Mesenchymal stem cell (in vitro differentiated cells and primary cell): Measurements from ENCODE around the gene ALK.

Source experiments
- DNase-seq: peaks from one replicate; pipeline ENCODE4 v3.0.0-alpha.2; 2013
- H2AFZ ChIP-seq: one replicate; pipeline ENCODE4 v1.6.1; 2013; ENCODE audit warnings: low read depth, mild to moderate bottlenecking, control low read depth, inconsistent platforms, low read length, moderate library complexity
- H2AK5ac ChIP-seq: 2 replicates; pipeline ENCODE4 v1.6.1; 2013; ENCODE audit warnings: low read length, moderate library complexity, mild to moderate bottlenecking, inconsistent platforms; ENCODE audit not compliant: severe bottlenecking
- H2BK120ac ChIP-seq: one replicate; pipeline ENCODE4 v1.6.1; 2013; ENCODE audit warnings: low read depth, mild to moderate bottlenecking, inconsistent platforms, low read length, moderate library complexity
- H2BK12ac ChIP-seq, 2 experiments: one replicate each; pipeline ENCODE4 v1.6.1; 2013; ENCODE audit warnings: inconsistent platforms in 2 of 2, low read length in 2 of 2, mild to moderate bottlenecking in 2 of 2, moderate library complexity in 2 of 2, control low read depth in 1 of 2
- H2BK15ac ChIP-seq: one replicate; pipeline ENCODE4 v1.6.1; 2013; ENCODE audit warnings: mild to moderate bottlenecking, low read depth, inconsistent platforms; ENCODE audit not compliant: poor library complexity, severe bottlenecking
- H2BK5ac ChIP-seq: 2 replicates; pipeline ENCODE4 v1.6.1; 2013; ENCODE audit warnings: low read depth, mild to moderate bottlenecking, low read length, control low read depth, inconsistent platforms; ENCODE audit not compliant: poor library complexity, severe bottlenecking
- H3K14ac ChIP-seq, 2 experiments: one replicate each; pipeline ENCODE4 v1.6.1; 2013; ENCODE audit warnings: inconsistent platforms in 2 of 2, low read length in 2 of 2, control low read depth in 1 of 2, mild to moderate bottlenecking in 1 of 2, moderate library complexity in 1 of 2
- H3K18ac ChIP-seq, 2 experiments: one replicate each; pipeline ENCODE4 v1.6.1; 2013; ENCODE audit warnings: inconsistent platforms in 2 of 2, low read length in 2 of 2, control low read depth in 1 of 2, low read depth in 1 of 2, mild to moderate bottlenecking in 1 of 2
- H3K23ac ChIP-seq, 2 experiments: one replicate each; pipeline ENCODE4 v1.6.1; 2013; ENCODE audit warnings: inconsistent platforms in 2 of 2, low read length in 2 of 2, mild to moderate bottlenecking in 2 of 2, moderate library complexity in 2 of 2, control low read depth in 1 of 2
- H3K27ac ChIP-seq: 2 replicates; pipeline ENCODE4 v1.5.1; 2013; ENCODE audit warnings: mild to moderate bottlenecking, moderate library complexity, low read length, control low read depth, inconsistent platforms; ENCODE audit not compliant: poor library complexity, severe bottlenecking
- H3K27me3 ChIP-seq, 2 experiments: 2 replicates each; pipeline versions ENCODE4 v1.6.1 to v1.7.0; 2013; ENCODE audit warnings: low read length in 2 of 2, mild to moderate bottlenecking in 2 of 2, moderate library complexity in 2 of 2, control low read depth in 1 of 2, inconsistent platforms in 1 of 2; ENCODE audit not compliant: control insufficient read depth in 1 of 2, insufficient read depth in 1 of 2
- H3K36me3 ChIP-seq, 2 experiments: 2 replicates each; pipeline versions ENCODE4 v1.6.1 to v1.7.0; 2013; ENCODE audit warnings: low read length in 2 of 2, control low read depth in 1 of 2, inconsistent platforms in 1 of 2, low read depth in 1 of 2, mild to moderate bottlenecking in 1 of 2; ENCODE audit not compliant: insufficient read depth in 2 of 2, control insufficient read depth in 1 of 2
- H3K4ac ChIP-seq, 2 experiments: one replicate each; pipeline ENCODE4 v1.6.1; 2013; ENCODE audit warnings: inconsistent platforms in 2 of 2, low read length in 2 of 2, mild to moderate bottlenecking in 2 of 2, moderate library complexity in 2 of 2, control low read depth in 1 of 2, low read depth in 1 of 2
- H3K4me1 ChIP-seq: 2 replicates; pipeline ENCODE4 v1.6.1; 2013; ENCODE audit warnings: low read depth, low read length, control low read depth; ENCODE audit not compliant: control insufficient read depth, insufficient read depth
- H3K4me2 ChIP-seq: 2 replicates; pipeline ENCODE4 v1.6.1; 2013; ENCODE audit warnings: low read length, mild to moderate bottlenecking, inconsistent platforms; ENCODE audit not compliant: poor library complexity, severe bottlenecking
- H3K4me3 ChIP-seq, 2 experiments: 2 replicates each; pipeline versions ENCODE4 v1.5.1 to v1.7.0; 2013; ENCODE audit warnings: low read length in 2 of 2, mild to moderate bottlenecking in 2 of 2, control low read depth in 1 of 2, low read depth in 1 of 2; ENCODE audit not compliant: insufficient read depth in 1 of 2
- H3K79me1 ChIP-seq: replicated peaks from 2 replicates; pipeline ENCODE4 v1.6.1; 2013; ENCODE audit warnings: mild to moderate bottlenecking, control low read depth, low read length, inconsistent platforms; ENCODE audit not compliant: poor library complexity, severe bottlenecking
- H3K9ac ChIP-seq: 2 replicates; pipeline ENCODE4 v1.7.0; 2013; ENCODE audit warnings: mild to moderate bottlenecking, low read length, moderate library complexity
- H3K9me3 ChIP-seq: 2 replicates; pipeline ENCODE4 v1.7.0; 2013; ENCODE audit warnings: mild to moderate bottlenecking, low read length; ENCODE audit not compliant: control insufficient read depth
- H4K8ac ChIP-seq: one replicate; pipeline ENCODE4 v1.6.1; 2013; ENCODE audit warnings: inconsistent platforms, mild to moderate bottlenecking, low read length, moderate library complexity
- H4K91ac ChIP-seq: one replicate; pipeline ENCODE4 v1.6.1; 2013; ENCODE audit warnings: mild to moderate bottlenecking, low read length, inconsistent platforms
- WGBS: methylation state at CpG from one replicate; pipeline ENCODE4 v1.1.7; 2013; ENCODE audit warnings: mixed read lengths; 5-methylcytosine and 5-hydroxymethylcytosine counted together

ALK gene

GRCh38 chr2:29397713-29398112 is 523.7 kb downstream of the ALK start:
- no peak overlapping the region for H2BK5ac ChIP-seq
- no peaks in the 10 kb centered on the region for H3K4me1 ChIP-seq
- no peak overlapping the region for H3K4me3 ChIP-seq
- no peak overlapping the region for H3K4ac ChIP-seq
- no peak overlapping the region for H4K91ac ChIP-seq
- no peaks in the 10 kb centered on the region for H3K9me3 ChIP-seq
- no peak overlapping the region for H3K14ac ChIP-seq
- H3K27ac ChIP-seq, result no peak overlapping the region
- H3K9ac ChIP-seq, result no peak overlapping the region
- no peak overlapping the region for H3K4me2 ChIP-seq
- H3K23ac ChIP-seq, result no peak overlapping the region
- no peak overlapping the region for H2AK5ac ChIP-seq
- H3K18ac ChIP-seq, result no peak overlapping the region
- H4K8ac ChIP-seq, result no peak overlapping the region
- DNase-seq, result no peak
- H2BK120ac ChIP-seq, result no peak overlapping the region
- no peaks in the 10 kb centered on the region for H3K79me1 ChIP-seq
- H3K36me3 ChIP-seq, result no peaks in the 10 kb centered on the region
- no peak overlapping the region for H2AFZ ChIP-seq
- H3K27me3 ChIP-seq, result peaks cover 0 to 14% of the 10 kb centered on the region in 2 experiments
- H2BK12ac ChIP-seq, result no peak overlapping the region
- no peak overlapping the region for H2BK15ac ChIP-seq
- 66% methylated on average over 3 of the region's 4 CpGs for WGBS

- no peak overlapping the region for H3K4me3 ChIP-seq
- no peaks in the 10 kb centered on the region for H3K36me3 ChIP-seq
- H3K18ac ChIP-seq, result no peak overlapping the region
- no peak overlapping the region for H2BK120ac ChIP-seq
- H3K79me1 ChIP-seq, result no peaks in the 10 kb centered on the region
- no peak overlapping the region for H3K14ac ChIP-seq
- WGBS, result no CpG with 5 or more reads among the region's 2 CpGs
- H2BK15ac ChIP-seq, result no peak overlapping the region
- no peaks in the 10 kb centered on the region for H3K4me1 ChIP-seq
- H3K9me3 ChIP-seq, result no peaks in the 10 kb centered on the region
- H2AFZ ChIP-seq, result no peak overlapping the region
- H4K8ac ChIP-seq, result no peak overlapping the region
- H2BK12ac ChIP-seq, result no peak overlapping the region
- no peak overlapping the region for H3K4ac ChIP-seq
- H3K27ac ChIP-seq, result no peak overlapping the region
- no peak overlapping the region for H3K23ac ChIP-seq
- no peak for DNase-seq
- no peak overlapping the region for H2AK5ac ChIP-seq
- no peak overlapping the region for H2BK5ac ChIP-seq
- no peak overlapping the region for H4K91ac ChIP-seq
- H3K9ac ChIP-seq, result no peak overlapping the region
- no peak overlapping the region for H3K4me2 ChIP-seq
- H3K27me3 ChIP-seq, result peaks cover 0 to 14% of the 10 kb centered on the region in 2 experiments
Measured at GRCh38 chr2:29397039-29397438, 524.3 kb downstream of the ALK start.

GRCh38 chr2:29394981-29395350 is 526.4 kb downstream of the ALK start:
- Histone ChIP-seq H3K27ac (no peak overlapping the region), H2BK12ac (no peak overlapping the region), H3K4ac (no peak overlapping the region), H3K23ac (no peak overlapping the region), H2BK5ac (no peak overlapping the region), H3K4me1 (no peaks in the 10 kb centered on the region), H3K9ac (no peak overlapping the region), H2BK15ac (no peak overlapping the region), H3K27me3 (peaks cover 0 to 10% of the 10 kb centered on the region in 2 experiments), H3K4me2 (no peak overlapping the region), H2BK120ac (no peak overlapping the region), H4K91ac (no peak overlapping the region), H2AK5ac (no peak overlapping the region), H3K36me3 (no peaks in the 10 kb centered on the region), H3K79me1 (no peaks in the 10 kb centered on the region), H3K18ac (no peak overlapping the region), H3K4me3 (no peak overlapping the region), H3K9me3 (no peaks in the 10 kb centered on the region), H3K14ac (no peak overlapping the region), H4K8ac (no peak overlapping the region), H2AFZ (no peak overlapping the region)
- DNase-seq, result no peak
- WGBS, result 69% methylated on average over 2 of the region's 2 CpGs

- WGBS, result 58% methylated on average over 1 of the region's 1 CpG
- H3K27me3 ChIP-seq, result peaks cover 0 to 10% of the 10 kb centered on the region in 2 experiments
- H4K91ac ChIP-seq, result no peak overlapping the region
- H3K4me1 ChIP-seq, result no peaks in the 10 kb centered on the region
- no peaks in the 10 kb centered on the region for H3K36me3 ChIP-seq
- H3K27ac ChIP-seq, result no peak overlapping the region
- DNase-seq, result no peak
- H3K79me1 ChIP-seq, result no peaks in the 10 kb centered on the region
- no peak overlapping the region for H4K8ac ChIP-seq
- H3K18ac ChIP-seq, result no peak overlapping the region
- H2BK5ac ChIP-seq, result no peak overlapping the region
- H3K14ac ChIP-seq, result no peak overlapping the region
- no peak overlapping the region for H3K4me3 ChIP-seq
- no peaks in the 10 kb centered on the region for H3K9me3 ChIP-seq
- no peak overlapping the region for H2AFZ ChIP-seq
- no peak overlapping the region for H2BK12ac ChIP-seq
- no peak overlapping the region for H2BK120ac ChIP-seq
- H2AK5ac ChIP-seq, result no peak overlapping the region
- H2BK15ac ChIP-seq, result no peak overlapping the region
- H3K4me2 ChIP-seq, result no peak overlapping the region
- no peak overlapping the region for H3K4ac ChIP-seq
- H3K23ac ChIP-seq, result no peak overlapping the region
- H3K9ac ChIP-seq, result no peak overlapping the region
Measured at GRCh38 chr2:29394311-29394980, 526.9 kb downstream of the ALK start.
